C4-2B (cell line): ENCODE measurements around the gene PHAX.

ENCODE experiments used
- H3K27ac ChIP-seq: fragments of 450-650 bp; 2 replicates; pipeline ENCODE4 v1.5.1; 2017
- CTCF ChIP-seq: fragments of 450-650 bp; conservative IDR thresholded peaks from 2 replicates; pipeline ENCODE4 v1.5.1; 2017; ENCODE audit warnings: mild to moderate bottlenecking
- ZFX ChIP-seq: fragments of 450-650 bp; IDR thresholded peaks from 2 replicates; pipeline ENCODE4 v1.6.1; 2017

The PHAX gene

GRCh38 chr5:126576974-126577373, 23.8 kb upstream of the PHAX start:
- no peak for TF ChIP-seq CTCF
- no peak for TF ChIP-seq ZFX

GRCh38 chr5:126577415-126577814, 23.3 kb upstream of the PHAX start:
- H3K27ac ChIP-seq = no peak overlapping the region
- TF ChIP-seq CTCF = no peak
- no peak for TF ChIP-seq ZFX

More at GRCh38 chr5:126576974-126577373, 23.8 kb upstream of the PHAX start:
- no peak overlapping the region for H3K27ac ChIP-seq

- TF ChIP-seq CTCF (no peak), ZFX (no peak)
- no peak overlapping the region for H3K27ac ChIP-seq
These were observed 21.0 kb upstream of the PHAX start for GRCh38 chr5:126579716-126580115.

- TF ChIP-seq CTCF (no peak), ZFX (no peak)
These were observed 17.0 kb upstream of the PHAX start for GRCh38 chr5:126583761-126584160.

GRCh38 chr5:126587551-126588390, 13.0 kb upstream of the PHAX start:
- TF ChIP-seq CTCF (no peak), ZFX (no peak)
- no peak overlapping the region for H3K27ac ChIP-seq

More at GRCh38 chr5:126583761-126584160, 17.0 kb upstream of the PHAX start:
- no peak overlapping the region for H3K27ac ChIP-seq

GRCh38 chr5:126589536-126590297, 11.0 kb upstream of the PHAX start:
- no peak for TF ChIP-seq ZFX
- no peak for TF ChIP-seq CTCF
- H3K27ac ChIP-seq = no peak overlapping the region

- no peak for TF ChIP-seq CTCF
- no peak for TF ChIP-seq ZFX
- H3K27ac ChIP-seq = no peak overlapping the region
These were observed 9.2 kb upstream of the PHAX start for GRCh38 chr5:126591549-126591948.
